CD4-positive, CD25-positive, alpha-beta regulatory T cell (primary cell): ENCODE measurements around the gene MYO9B. TPM values are rescaled to one million over a fixed set of nuclear protein-coding genes. Genes with fewer than 3 reads are reported as not detected.
A peak's percentile ranks its signal among the peaks of the same experiment; 100 is the strongest.

Source experiments
- ATAC-seq, 2 donors: fragments of 150-1000 bp; cut with Tn5 transposase; one replicate each; pipeline ENCODE4 v1.10.0; 2021; ENCODE audit warnings: low read depth in 2 of 2, moderate number of reproducible peaks in 2 of 2, moderate library complexity in 1 of 2
- DNase-seq, 3 donors: peaks; one replicate each; pipeline versions ENCODE4 v3.0.0 to v3.0.0-alpha.2; 2012 to 2022; ENCODE audit warnings: mixed read lengths in 1 of 3
- H3K27ac ChIP-seq: one replicate; pipeline ENCODE4 v1.7.0; 2013; ENCODE audit warnings: mild to moderate bottlenecking, low read length; ENCODE audit not compliant: insufficient read depth, poor library complexity, severe bottlenecking
- H3K27me3 ChIP-seq: one replicate; pipeline ENCODE4 v1.7.0; 2013; ENCODE audit warnings: low read length; ENCODE audit not compliant: control insufficient read depth, insufficient read depth
- H3K36me3 ChIP-seq: one replicate; pipeline ENCODE4 v1.7.0; 2013; ENCODE audit warnings: mild to moderate bottlenecking, low read length, moderate library complexity; ENCODE audit not compliant: control insufficient read depth, insufficient read depth
- H3K4me1 ChIP-seq: 2 replicates; pipeline ENCODE4 v1.7.0; 2013; ENCODE audit warnings: mild to moderate bottlenecking, low read length; ENCODE audit not compliant: insufficient read depth, control insufficient read depth, poor library complexity, severe bottlenecking
- H3K4me3 ChIP-seq: one replicate; pipeline ENCODE4 v1.7.0; 2013; ENCODE audit warnings: low read depth, mild to moderate bottlenecking, low read length, moderate library complexity
- H3K9me3 ChIP-seq, 2 experiments: 1 replicate in 1 of 2; 2 replicates in 1 of 2; pipeline ENCODE4 v1.7.0; 2013; ENCODE audit warnings: low read length in 2 of 2, mild to moderate bottlenecking in 1 of 2, moderate library complexity in 1 of 2; ENCODE audit not compliant: control insufficient read depth in 2 of 2
- H3K27ac Mint-ChIP-seq, 3 donors: one replicate each; pipeline ENCODE4 v1.8.0; 2020 to 2022; ENCODE audit warnings: mild to moderate bottlenecking in 3 of 3, mixed read lengths in 3 of 3, moderate library complexity in 2 of 3
- H3K27me3 Mint-ChIP-seq: one replicate; pipeline ENCODE4 v1.8.0; 2022; ENCODE audit warnings: mild to moderate bottlenecking, mixed read lengths
- H3K36me3 Mint-ChIP-seq: one replicate; pipeline ENCODE4 v1.8.0; 2020; ENCODE audit warnings: mixed read lengths
- H3K4me1 Mint-ChIP-seq, 4 donors: one replicate each; pipeline ENCODE4 v1.8.0; 2020 to 2022; ENCODE audit warnings: mixed read lengths in 4 of 4, mild to moderate bottlenecking in 1 of 4
- H3K4me3 Mint-ChIP-seq, 4 donors: one replicate each; pipeline ENCODE4 v1.8.0; 2020 to 2022; ENCODE audit warnings: mild to moderate bottlenecking in 4 of 4, mixed read lengths in 4 of 4, moderate library complexity in 3 of 4
- H3K9me3 Mint-ChIP-seq, 7 donors: one replicate each; pipeline ENCODE4 v1.8.0; 2020 to 2022; ENCODE audit warnings: mixed read lengths in 7 of 7, mild to moderate bottlenecking in 3 of 7, moderate library complexity in 2 of 7
- polyA plus RNA-seq, 4 donors: library from polyadenylated mRNA; unstranded; fragments of 300-500 nt; fragmentation: Illumina TruSeq; gene quantifications; one replicate each; pipeline ENCODE4 v1.2.3, GENCODE V29; 2021
- total RNA-seq: library from RNA; stranded (reverse); gene quantifications from one replicate; pipeline ENCODE4 v1.2.3, GENCODE V29; 2022

MYO9B gene
- total and polyA plus RNA-seq, 5 donors from 2014 or later = 3.4 to 252 (median 6.1) TPM

- DNase-seq (no peak), ATAC-seq (no peak)
- Histone ChIP-seq H3K36me3 (peaks cover 86% of the 10 kb centered on the region), H3K9me3 (peaks cover 0 to 7% of the 10 kb centered on the region in 2 experiments), H3K4me1 (no peaks in the 10 kb centered on the region), H3K4me3 (no peak overlapping the region), H3K27ac (no peak overlapping the region), H3K27me3 (no peaks in the 10 kb centered on the region)
- Mint-ChIP-seq H3K9me3 (peaks cover 0 to 2% (median 0%) of the 10 kb centered on the region in 7 donors), H3K36me3 (peaks cover 46% of the 10 kb centered on the region), H3K4me1 (no peaks in the 10 kb centered on the region), H3K27me3 (no peaks in the 10 kb centered on the region), H3K4me3 (no peak overlapping the region), H3K27ac (no peak overlapping the region)
These were observed 90.1 kb downstream of the MYO9B start for GRCh38 chr19:17165715-17166114.

GRCh38 chr19:17170538-17171297 is 95.1 kb downstream of the MYO9B start:
- no peaks in the 10 kb centered on the region for H3K27me3 ChIP-seq
- DNase-seq = peak in 1 of 3 donors; percentile 11
- peaks cover 78% of the 10 kb centered on the region for H3K36me3 ChIP-seq
- Mint-ChIP-seq H3K36me3 (peaks cover 26% of the 10 kb centered on the region), H3K9me3 (peaks cover 0 to 2% (median 0%) of the 10 kb centered on the region in 7 donors), H3K27ac (peak overlapping the region in 2 of 3 donors; percentile 26 to 64), H3K27me3 (no peaks in the 10 kb centered on the region), H3K4me3 (peak overlapping the region in 1 of 4 donors; percentile 73), H3K4me1 (peaks cover 0 to 2% (median 0%) of the 10 kb centered on the region in 4 donors)
- no peaks in the 10 kb centered on the region for H3K4me1 ChIP-seq
- no peak for ATAC-seq
- H3K4me3 ChIP-seq = no peak overlapping the region
- peak overlapping the region; percentile 24 for H3K27ac ChIP-seq
- H3K9me3 ChIP-seq = no peaks in the 10 kb centered on the region

GRCh38 chr19:17171874-17172273 is 96.3 kb downstream of the MYO9B start:
- Mint-ChIP-seq H3K36me3 (peaks cover 24% of the 10 kb centered on the region), H3K9me3 (peaks cover 0 to 2% (median 0%) of the 10 kb centered on the region in 7 donors), H3K27me3 (no peaks in the 10 kb centered on the region), H3K27ac (no peak overlapping the region), H3K4me3 (no peak overlapping the region), H3K4me1 (peaks cover 0 to 2% (median 0%) of the 10 kb centered on the region in 4 donors)
- no peak for ATAC-seq
- no peaks in the 10 kb centered on the region for H3K9me3 ChIP-seq
- no peaks in the 10 kb centered on the region for H3K4me1 ChIP-seq
- no peak overlapping the region for H3K27ac ChIP-seq
- peaks cover 76% of the 10 kb centered on the region for H3K36me3 ChIP-seq
- no peaks in the 10 kb centered on the region for H3K27me3 ChIP-seq
- DNase-seq = no peak
- H3K4me3 ChIP-seq = no peak overlapping the region

- DNase-seq (no peak), ATAC-seq (no peak)
- Mint-ChIP-seq H3K27me3 (no peaks in the 10 kb centered on the region), H3K4me3 (no peak overlapping the region), H3K36me3 (peaks cover 22% of the 10 kb centered on the region), H3K27ac (peak overlapping the region in 1 of 3 donors; percentile 38), H3K9me3 (peaks cover 0 to 2% (median 0%) of the 10 kb centered on the region in 7 donors), H3K4me1 (peaks cover 0 to 2% (median 0%) of the 10 kb centered on the region in 4 donors)
- Histone ChIP-seq H3K4me3 (no peak overlapping the region), H3K27ac (no peak overlapping the region), H3K4me1 (no peaks in the 10 kb centered on the region), H3K9me3 (no peaks in the 10 kb centered on the region), H3K36me3 (peaks cover 73% of the 10 kb centered on the region), H3K27me3 (no peaks in the 10 kb centered on the region)
These were observed 97.2 kb downstream of the MYO9B start for GRCh38 chr19:17172624-17173345.

DNA sequence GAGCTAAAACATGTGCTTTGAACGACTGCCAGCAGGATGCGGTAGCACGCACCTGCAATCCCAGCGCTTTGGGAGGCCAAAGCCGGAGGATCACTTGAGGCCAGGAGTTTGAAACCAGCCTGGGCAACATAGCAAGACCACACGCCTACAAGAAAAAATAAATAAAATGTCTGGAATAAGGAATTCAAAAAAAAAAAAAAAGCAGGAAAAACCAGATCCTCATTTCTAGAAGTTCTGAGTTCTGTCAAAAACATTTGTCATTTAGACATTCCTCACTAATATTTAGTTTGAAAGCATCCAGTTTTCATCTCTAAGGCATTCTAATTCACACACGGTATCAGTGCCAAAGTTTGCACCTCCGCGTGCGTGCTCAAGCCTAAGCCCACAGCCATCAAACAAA is 102.7 kb downstream of the MYO9B start:
- Mint-ChIP-seq H3K27ac (no peak overlapping the region), H3K36me3 (peaks cover 13% of the 10 kb centered on the region), H3K4me3 (no peak overlapping the region), H3K9me3 (no peaks in the 10 kb centered on the region), H3K4me1 (peaks cover 0 to 4% (median 0%) of the 10 kb centered on the region in 4 donors), H3K27me3 (no peaks in the 10 kb centered on the region)
- no peak overlapping the region for H3K27ac ChIP-seq
- no peak overlapping the region for H3K4me3 ChIP-seq
- H3K36me3 ChIP-seq = peaks cover 43% of the 10 kb centered on the region
- no peaks in the 10 kb centered on the region for H3K9me3 ChIP-seq
- ATAC-seq = no peak
- no peak for DNase-seq
- H3K27me3 ChIP-seq = no peaks in the 10 kb centered on the region
- peaks cover 3% of the 10 kb centered on the region for H3K4me1 ChIP-seq

- Histone ChIP-seq H3K27me3 (no peaks in the 10 kb centered on the region), H3K9me3 (no peaks in the 10 kb centered on the region), H3K4me3 (no peak overlapping the region), H3K4me1 (peaks cover 17% of the 10 kb centered on the region), H3K36me3 (peaks cover 34% of the 10 kb centered on the region), H3K27ac (no peak overlapping the region)
- DNase-seq (no peak), ATAC-seq (no peak)
- Mint-ChIP-seq H3K27me3 (no peaks in the 10 kb centered on the region), H3K27ac (peak overlapping the region in 2 of 3 donors; percentile 7 to 65), H3K36me3 (peaks cover 18% of the 10 kb centered on the region), H3K4me1 (peaks cover 5 to 22% (median 9%) of the 10 kb centered on the region in 4 donors), H3K9me3 (no peaks in the 10 kb centered on the region), H3K4me3 (no peak overlapping the region)
These were observed 105.6 kb downstream of the MYO9B start for GRCh38 chr19:17180997-17181702.

DNA sequence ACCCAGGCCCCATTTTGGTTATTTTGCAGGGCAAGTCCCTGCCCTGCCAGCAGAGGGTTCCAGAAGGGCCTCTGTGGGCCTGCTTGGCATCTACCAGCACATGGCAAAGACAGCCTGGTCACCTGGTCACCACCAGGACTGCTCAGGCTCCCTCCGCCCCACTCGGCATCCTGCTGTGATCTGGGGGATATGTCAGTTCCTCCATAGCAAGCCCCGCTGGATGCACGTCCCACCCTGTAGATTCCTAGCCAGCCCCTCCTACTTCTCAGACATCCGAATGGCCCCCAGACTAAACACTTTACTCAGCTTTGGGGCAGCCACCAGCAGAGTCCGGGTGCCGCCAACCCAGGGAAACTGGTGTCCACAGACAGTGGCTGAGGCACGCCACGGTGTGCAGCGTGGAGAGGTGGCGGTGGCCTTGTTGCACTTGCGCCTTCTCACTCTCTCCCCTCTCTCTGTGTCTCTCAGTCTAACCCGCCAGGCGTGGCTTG is 107.7 kb downstream of the MYO9B start:
- peaks cover 14% of the 10 kb centered on the region for H3K36me3 Mint-ChIP-seq
- H3K9me3 Mint-ChIP-seq = no peaks in the 10 kb centered on the region
- DNase-seq = peak in 1 of 3 donors; percentile 30

More for the DNA sequence above, 107.7 kb downstream of the MYO9B start:
- no peaks in the 10 kb centered on the region for H3K27me3 ChIP-seq
- Mint-ChIP-seq H3K4me3 (peak overlapping the region; percentile 65 to 96 (median 86)), H3K27ac (peak overlapping the region; percentile 89 to 95 (median 94)), H3K4me1 (peaks cover 5 to 22% (median 9%) of the 10 kb centered on the region in 4 donors), H3K27me3 (no peaks in the 10 kb centered on the region)
- peak overlapping the region; percentile 75 for H3K4me3 ChIP-seq
- H3K9me3 ChIP-seq = no peaks in the 10 kb centered on the region
- peaks cover 17% of the 10 kb centered on the region for H3K4me1 ChIP-seq
- peak overlapping the region; percentile 63 for H3K27ac ChIP-seq
- peak in 1 of 2 donors; percentile 26 for ATAC-seq
- H3K36me3 ChIP-seq = peaks cover 28% of the 10 kb centered on the region
